A549 (cell line): Measurements from ENCODE around the gene SH3GL2. TPM values are rescaled to one million over a fixed set of nuclear protein-coding genes. Genes with fewer than 3 reads are reported as not detected.

ENCODE experiments used
- ATAC-seq, 2 experiments: fragments of 200-7000 bp in 1 of 2; fragments of >200 bp in 1 of 2; cut with Nextera tagmentation in 1 of 2; cut with Tn5 transposase in 1 of 2; 3 replicates each; pipeline versions ENCODE4 v1.8.0 to v1.9.1; 2018 to 2020; ENCODE audit warnings: mild to moderate bottlenecking in 1 of 2, moderate library complexity in 1 of 2
- CTCF ChIA-PET: fragments of 300-600 bp; sonication (Branson Sonifier 250); formaldehyde crosslinking; extraction: SDS; loops from one replicate; lab custom pipeline; 2021; ENCODE audit warnings: antibody characterized with exemption, inconsistent platforms; lab: Yijun Ruan, JAX
- POLR2A ChIA-PET: fragments of 350-600 bp; formaldehyde crosslinking; extraction: SDS; loops from one replicate; lab custom pipeline; 2021; ENCODE audit warnings: antibody characterized with exemption, inconsistent platforms; lab: Yijun Ruan, JAX
- DNase-seq, 2 experiments: peaks; one replicate each; pipeline versions ENCODE4 v3.0.0 to v3.0.0-alpha.2; 2011 to 2016; ENCODE audit warnings: low read depth in 1 of 2, low spot score in 1 of 2
- FAIRE-seq: peaks from 2 replicates; lab custom pipeline; 2011; peaks lifted over from hg19 to GRCh38; lab: Jason Lieb, UNC
- H3K27ac ChIP-seq, 2 experiments: fragments of >200 bp; sonication (Bioruptor Twin); formaldehyde crosslinking; 3 replicates each; pipeline ENCODE4 v1.5.1; 2016 to 2017
- H3K4me1 ChIP-seq: fragments of >200 bp; sonication (Bioruptor Twin); formaldehyde crosslinking; 3 replicates; pipeline ENCODE4 v1.6.1; 2016
- H3K4me2 ChIP-seq: fragments of >200 bp; sonication (Bioruptor Twin); formaldehyde crosslinking; 3 replicates; pipeline ENCODE4 v1.6.1; 2016
- H3K4me3 ChIP-seq: fragments of >200 bp; sonication (Bioruptor Twin); formaldehyde crosslinking; 3 replicates; pipeline ENCODE4 v1.5.1; 2016
- H3K9me3 ChIP-seq: fragments of >200 bp; sonication (Bioruptor Twin); formaldehyde crosslinking; 3 replicates; pipeline ENCODE4 v1.6.1; 2016
- ATOH8 ChIP-seq: fragments of 250-450 bp; sonication (Bioruptor Pico); IDR thresholded peaks from 2 replicates; pipeline ENCODE4 v1.5.0; 2020; ENCODE audit warnings: low read depth, mild to moderate bottlenecking, moderate library complexity
- CHD2 ChIP-seq: fragments of 150-350 bp; IDR thresholded peaks from 2 replicates; pipeline ENCODE4 v1.6.1; 2014; ENCODE audit warnings: low read length; ENCODE audit not compliant: partially characterized antibody
- E2F6 ChIP-seq: IDR thresholded peaks from 2 replicates; pipeline ENCODE4 v1.6.1; 2012; ENCODE audit warnings: low read depth, borderline replicate concordance
- EHF ChIP-seq: fragments of 250-450 bp; sonication (Bioruptor Pico); IDR thresholded peaks from 2 replicates; pipeline ENCODE4 v1.5.0; 2020; ENCODE audit warnings: mild to moderate bottlenecking
- GATA3 ChIP-seq: IDR thresholded peaks from 2 replicates; pipeline ENCODE4 v1.6.1; 2012; ENCODE audit warnings: borderline replicate concordance
- HDAC2 ChIP-seq: fragments of 200-600 bp; sonication (generic); IDR thresholded peaks from 2 replicates; pipeline ENCODE4 v1.6.1; 2016
- HOXA7 ChIP-seq: fragments of 250-450 bp; sonication (Bioruptor Pico); IDR thresholded peaks from 2 replicates; pipeline ENCODE4 v1.5.0; 2020; ENCODE audit warnings: mild to moderate bottlenecking, moderate library complexity
- HOXB13 ChIP-seq: fragments of 250-450 bp; sonication (Bioruptor Pico); IDR thresholded peaks from 2 replicates; pipeline ENCODE4 v1.5.0; 2020; ENCODE audit warnings: low read depth, mild to moderate bottlenecking, moderate library complexity
- HOXB5 ChIP-seq: fragments of 250-450 bp; sonication (Bioruptor Pico); IDR thresholded peaks from 2 replicates; pipeline ENCODE4 v1.5.0; 2020; ENCODE audit warnings: mild to moderate bottlenecking, moderate library complexity
- JUNB ChIP-seq: fragments of >200 bp; sonication (Bioruptor Twin); formaldehyde crosslinking; IDR thresholded peaks from 2 replicates; pipeline ENCODE4 v1.6.1; 2016
- KDM1A ChIP-seq: fragments of 200-600 bp; sonication (generic); IDR thresholded peaks from 2 replicates; pipeline ENCODE4 v1.6.1; 2016; ENCODE audit warnings: low read depth, mild to moderate bottlenecking
- KDM5A ChIP-seq: fragments of 200-600 bp; sonication (generic); IDR thresholded peaks from 2 replicates; pipeline ENCODE4 v1.6.1; 2016; ENCODE audit warnings: antibody characterized with exemption, mild to moderate bottlenecking
- MYC ChIP-seq: IDR thresholded peaks from 2 replicates; pipeline ENCODE4 v1.6.1; 2012; ENCODE audit warnings: mild to moderate bottlenecking, inconsistent platforms, low read length, improper control_type of control experiment, borderline replicate concordance
- NFE2L2 ChIP-seq: fragments of 150-350 bp; conservative IDR thresholded peaks from 2 replicates; pipeline ENCODE4 v1.6.1; 2014; ENCODE audit warnings: low read length
- NPAS2 ChIP-seq: fragments of 250-450 bp; sonication (Bioruptor Pico); IDR thresholded peaks from 2 replicates; pipeline ENCODE4 v1.8.0; 2022; ENCODE audit warnings: mild to moderate bottlenecking, moderate library complexity, borderline replicate concordance
- NR3C1 ChIP-seq: fragments of >200 bp; sonication (Bioruptor Twin); formaldehyde crosslinking; IDR thresholded peaks from 3 replicates; pipeline ENCODE4 v1.6.1; 2017
- POLR2AphosphoS2 ChIP-seq: conservative IDR thresholded peaks from 2 replicates; pipeline ENCODE4 v1.6.1; 2012; ENCODE audit warnings: low read length, improper control_type of control experiment, inconsistent platforms
- RARB ChIP-seq: fragments of 250-450 bp; sonication (Bioruptor Pico); IDR thresholded peaks from 2 replicates; pipeline ENCODE4 v1.8.0; 2021; ENCODE audit warnings: mild to moderate bottlenecking, moderate library complexity
- RCOR1 ChIP-seq: fragments of 150-350 bp; IDR thresholded peaks from 2 replicates; pipeline ENCODE4 v1.6.1; 2014; ENCODE audit warnings: antibody characterized with exemption, low read length, low read depth
- RNF2 ChIP-seq: fragments of 200-600 bp; sonication (generic); IDR thresholded peaks from 2 replicates; pipeline ENCODE4 v1.6.1; 2016; ENCODE audit warnings: low read depth, mild to moderate bottlenecking, antibody characterized with exemption, moderate library complexity, borderline replicate concordance
- TP53 ChIP-seq: fragments of 250-450 bp; sonication (Bioruptor Pico); IDR thresholded peaks from 2 replicates; pipeline ENCODE4 v1.5.0; 2021; ENCODE audit warnings: mild to moderate bottlenecking, moderate library complexity
- ZSCAN20 ChIP-seq: fragments of 250-450 bp; sonication (Bioruptor Pico); IDR thresholded peaks from 2 replicates; pipeline ENCODE4 v1.8.0; 2022; ENCODE audit warnings: mild to moderate bottlenecking, moderate library complexity
- WGBS: methylation state at CpG from one replicate; pipeline ENCODE4 v1.1.6; 2017; ENCODE audit errors: missing lambda C conversion rate; 5-methylcytosine and 5-hydroxymethylcytosine counted together
- polyA plus RNA-seq, 4 experiments: library from polyadenylated mRNA; depleted of rRNA in 3 of 4; stranded (reverse); fragments of >200 nt; fragmentation: RNase III in 1 of 4; extraction: RNeasy Plus Mini Kit Qiagen cat#74134 plus additional on column Dnase treatment in 1 of 4; gene quantifications; 2 replicates in 3 of 4; 3 replicates in 1 of 4; pipeline ENCODE4 v1.2.3, GENCODE V29; 2011 to 2017
- TF ChIP-seq, protein P1 (sequence below): fragments of >200 bp; sonication (Bioruptor Twin); formaldehyde crosslinking; IDR thresholded peaks from 3 replicates; pipeline ENCODE4 v1.5.1; 2016
- TF ChIP-seq, protein P2 (sequence below): fragments of >200 bp; sonication (Bioruptor Twin); formaldehyde crosslinking; IDR thresholded peaks from 2 replicates; pipeline ENCODE4 v1.6.1; 2016
- TF ChIP-seq, protein P3 (sequence below): fragments of 450-650 bp; IDR thresholded peaks from 2 replicates; pipeline ENCODE4 v1.6.1; 2014; ENCODE audit warnings: antibody characterized with exemption

SH3GL2 gene
- polyA plus RNA-seq, 2 of the 4 experiments (the other 2 are of a cell fraction): 0.03 TPM

DNA sequence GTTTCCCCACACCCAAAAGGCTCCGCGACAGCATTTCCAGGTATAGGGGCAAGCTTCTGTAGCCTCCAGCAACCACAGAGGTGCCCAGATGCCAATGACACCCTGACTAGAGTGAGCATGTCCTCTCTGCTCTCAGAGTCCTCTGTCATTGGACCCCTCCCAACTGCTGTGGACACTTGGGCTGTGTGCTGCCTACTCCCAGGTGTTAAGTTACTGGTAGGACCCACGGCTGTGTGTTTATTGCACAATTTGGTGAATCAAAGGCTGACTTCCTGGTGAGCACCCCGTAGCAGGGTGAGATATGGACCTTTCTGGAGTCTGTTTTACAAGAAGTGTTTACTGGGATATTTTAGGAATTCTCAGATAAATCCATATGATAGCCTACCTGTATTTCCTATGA, 36.0 kb downstream of the SH3GL2 start (continued):
- TF ChIP-seq POLR2AphosphoS2 (no peak), NPAS2 (CRISPR knock-in tag) (no peak), NFE2L2 (no peak), RNF2 (no peak)
- TF ChIP-seq, protein P1, sequence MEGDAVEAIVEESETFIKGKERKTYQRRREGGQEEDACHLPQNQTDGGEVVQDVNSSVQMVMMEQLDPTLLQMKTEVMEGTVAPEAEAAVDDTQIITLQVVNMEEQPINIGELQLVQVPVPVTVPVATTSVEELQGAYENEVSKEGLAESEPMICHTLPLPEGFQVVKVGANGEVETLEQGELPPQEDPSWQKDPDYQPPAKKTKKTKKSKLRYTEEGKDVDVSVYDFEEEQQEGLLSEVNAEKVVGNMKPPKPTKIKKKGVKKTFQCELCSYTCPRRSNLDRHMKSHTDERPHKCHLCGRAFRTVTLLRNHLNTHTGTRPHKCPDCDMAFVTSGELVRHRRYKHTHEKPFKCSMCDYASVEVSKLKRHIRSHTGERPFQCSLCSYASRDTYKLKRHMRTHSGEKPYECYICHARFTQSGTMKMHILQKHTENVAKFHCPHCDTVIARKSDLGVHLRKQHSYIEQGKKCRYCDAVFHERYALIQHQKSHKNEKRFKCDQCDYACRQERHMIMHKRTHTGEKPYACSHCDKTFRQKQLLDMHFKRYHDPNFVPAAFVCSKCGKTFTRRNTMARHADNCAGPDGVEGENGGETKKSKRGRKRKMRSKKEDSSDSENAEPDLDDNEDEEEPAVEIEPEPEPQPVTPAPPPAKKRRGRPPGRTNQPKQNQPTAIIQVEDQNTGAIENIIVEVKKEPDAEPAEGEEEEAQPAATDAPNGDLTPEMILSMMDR: no peak
- TF ChIP-seq, protein P2, sequence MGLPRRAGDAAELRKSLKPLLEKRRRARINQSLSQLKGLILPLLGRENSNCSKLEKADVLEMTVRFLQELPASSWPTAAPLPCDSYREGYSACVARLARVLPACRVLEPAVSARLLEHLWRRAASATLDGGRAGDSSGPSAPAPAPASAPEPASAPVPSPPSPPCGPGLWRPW: no peak

GRCh38 chr9:17622141-17622540, 43.3 kb downstream of the SH3GL2 start:
- no peaks in the 10 kb centered on the region for H3K9me3 ChIP-seq
- no peak overlapping the region for H3K4me2 ChIP-seq
- CTCF ChIA-PET: no interaction called here
- FAIRE-seq (no peak), ATAC-seq (no peak), DNase-seq (no peak)
- H3K4me1 ChIP-seq: no peaks in the 10 kb centered on the region
- POLR2A ChIA-PET: no interaction called here
- 18% methylated on average over 4 of the region's 4 CpGs for WGBS
- no peak overlapping the region for H3K4me3 ChIP-seq
- H3K27ac ChIP-seq: no peak overlapping the region
- TF ChIP-seq JUNB: no peak
- TF ChIP-seq MYC: no peak
- TF ChIP-seq TP53 (CRISPR knock-in tag): no peak
- no peak for TF ChIP-seq NR3C1
- TF ChIP-seq RARB: no peak

GRCh38 chr9:17622749-17623148, 43.9 kb downstream of the SH3GL2 start:
- Histone ChIP-seq H3K4me1 (no peaks in the 10 kb centered on the region), H3K27ac (no peak overlapping the region), H3K9me3 (no peaks in the 10 kb centered on the region), H3K4me2 (no peak overlapping the region), H3K4me3 (no peak overlapping the region)
- FAIRE-seq: no peak
- ChIA-PET POLR2A (no interaction called here), CTCF (no interaction called here)
- no peak for DNase-seq
- ATAC-seq: no peak
- TF ChIP-seq HOXB13: no peak
- no peak for TF ChIP-seq NFE2L2
- no peak for TF ChIP-seq HOXA7
- TF ChIP-seq RNF2: no peak
- TF ChIP-seq HOXB5 (CRISPR knock-in tag): no peak
- TF ChIP-seq, protein P3, sequence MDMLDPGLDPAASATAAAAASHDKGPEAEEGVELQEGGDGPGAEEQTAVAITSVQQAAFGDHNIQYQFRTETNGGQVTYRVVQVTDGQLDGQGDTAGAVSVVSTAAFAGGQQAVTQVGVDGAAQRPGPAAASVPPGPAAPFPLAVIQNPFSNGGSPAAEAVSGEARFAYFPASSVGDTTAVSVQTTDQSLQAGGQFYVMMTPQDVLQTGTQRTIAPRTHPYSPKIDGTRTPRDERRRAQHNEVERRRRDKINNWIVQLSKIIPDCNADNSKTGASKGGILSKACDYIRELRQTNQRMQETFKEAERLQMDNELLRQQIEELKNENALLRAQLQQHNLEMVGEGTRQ: no peak
- no peak for TF ChIP-seq CHD2
- no peak for TF ChIP-seq HDAC2
- no peak for TF ChIP-seq ZSCAN20 (CRISPR knock-in tag)
- no peak for TF ChIP-seq ATOH8 (CRISPR knock-in tag)
- TF ChIP-seq KDM5A: no peak
- TF ChIP-seq, protein P1: no peak
- no peak for TF ChIP-seq RCOR1
- no peak for TF ChIP-seq GATA3
- no peak for TF ChIP-seq EHF (CRISPR knock-in tag)
- no peak for TF ChIP-seq KDM1A
- no peak for TF ChIP-seq E2F6
- WGBS: 22% methylated on average over 5 of the region's 6 CpGs
